Testis (tissue), 2 donors: ENCODE results near the gene OR51B2.

Source experiments
- POLR2A ChIP-seq: fragments of 450-650 bp; IDR thresholded peaks from one replicate; pipeline ENCODE4 v1.6.1; 2017; ENCODE audit warnings: antibody characterized with exemption, mild to moderate bottlenecking, moderate library complexity
- TF ChIP-seq, protein P1 (sequence below), 3 experiments: fragments of 450-650 bp in 2 of 3; fragments of 200-600 bp in 1 of 3; sonication (generic) in 1 of 3; IDR thresholded peaks; one replicate each; pipeline ENCODE4 v1.5.1; 2016 to 2019; ENCODE audit warnings: antibody characterized with exemption in 3 of 3, mild to moderate bottlenecking in 2 of 3, moderate library complexity in 1 of 3

DNA sequence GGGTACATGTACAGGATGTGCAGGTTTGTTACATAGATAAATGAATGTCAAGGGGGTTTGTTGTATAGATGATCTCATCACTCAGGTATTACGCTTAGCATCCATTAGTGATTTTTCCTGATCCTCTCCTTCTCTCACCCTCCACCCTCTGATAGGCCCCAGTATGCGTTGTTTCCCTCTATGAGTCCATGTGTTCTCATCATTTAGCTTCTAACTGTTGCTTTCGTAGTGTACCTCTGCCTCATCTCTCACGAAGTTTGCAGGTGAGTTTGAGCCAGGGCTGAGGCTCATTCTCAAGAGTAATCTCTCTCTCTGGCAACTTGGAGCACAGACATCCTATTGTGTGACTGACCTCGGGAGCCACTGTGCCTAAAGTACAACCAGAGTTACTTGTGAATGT, 49.7 kb downstream of the OR51B2 start:
- TF ChIP-seq, protein P1, sequence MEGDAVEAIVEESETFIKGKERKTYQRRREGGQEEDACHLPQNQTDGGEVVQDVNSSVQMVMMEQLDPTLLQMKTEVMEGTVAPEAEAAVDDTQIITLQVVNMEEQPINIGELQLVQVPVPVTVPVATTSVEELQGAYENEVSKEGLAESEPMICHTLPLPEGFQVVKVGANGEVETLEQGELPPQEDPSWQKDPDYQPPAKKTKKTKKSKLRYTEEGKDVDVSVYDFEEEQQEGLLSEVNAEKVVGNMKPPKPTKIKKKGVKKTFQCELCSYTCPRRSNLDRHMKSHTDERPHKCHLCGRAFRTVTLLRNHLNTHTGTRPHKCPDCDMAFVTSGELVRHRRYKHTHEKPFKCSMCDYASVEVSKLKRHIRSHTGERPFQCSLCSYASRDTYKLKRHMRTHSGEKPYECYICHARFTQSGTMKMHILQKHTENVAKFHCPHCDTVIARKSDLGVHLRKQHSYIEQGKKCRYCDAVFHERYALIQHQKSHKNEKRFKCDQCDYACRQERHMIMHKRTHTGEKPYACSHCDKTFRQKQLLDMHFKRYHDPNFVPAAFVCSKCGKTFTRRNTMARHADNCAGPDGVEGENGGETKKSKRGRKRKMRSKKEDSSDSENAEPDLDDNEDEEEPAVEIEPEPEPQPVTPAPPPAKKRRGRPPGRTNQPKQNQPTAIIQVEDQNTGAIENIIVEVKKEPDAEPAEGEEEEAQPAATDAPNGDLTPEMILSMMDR (IDR thresholded peaks at IDR 0.05) = no peak
- no peak for TF ChIP-seq POLR2A
